Measurements from ENCODE around the gene ELANE. TPM values are rescaled to one million over a fixed set of nuclear protein-coding genes. Genes with fewer than 3 reads are reported as not detected.

ELANE gene
- total RNA-seq, 2 experiments from 2014 or later, result not detected

DNA sequence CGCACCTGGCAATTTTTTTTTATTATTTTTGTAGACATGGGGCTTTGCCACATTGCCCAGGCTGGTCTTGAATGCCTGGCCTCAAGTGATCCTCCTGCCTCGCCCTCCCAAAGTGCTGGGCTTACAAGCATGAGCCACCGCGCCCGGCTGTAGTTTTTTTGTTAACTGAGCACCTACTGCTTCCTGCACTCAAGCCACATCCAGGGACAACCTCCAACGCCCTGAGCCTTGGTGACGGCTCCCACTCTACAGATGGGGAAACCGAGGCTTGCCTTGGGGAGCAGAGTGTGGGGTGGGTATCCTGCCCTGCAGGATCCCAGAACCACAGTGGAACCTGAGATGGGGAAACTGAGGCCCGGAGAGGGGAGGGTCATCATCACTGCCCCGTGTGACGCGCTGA, 3.0 kb downstream of the ELANE start:
- Mint-ChIP-seq H3K36me3 (no peaks in the 10 kb centered on the region), H3K4me3 (no peak overlapping the region), H3K4me1 (no peaks in the 10 kb centered on the region), H3K27ac (no peak overlapping the region), H3K27me3 (peaks cover 13% of the 10 kb centered on the region), H3K9me3 (ENCODE audit: low read depth) (no peaks in the 10 kb centered on the region)
- ATAC-seq (no peak), DNase-seq (no peak)
- CTCF ChIA-PET, result interaction anchor here (1.2 to 4.8 kb wide), 2 partner anchors 8 to 129 kb away, joined by 4 to 19 read pairs; partner anchors contain the start of gene WDR18

DNA sequence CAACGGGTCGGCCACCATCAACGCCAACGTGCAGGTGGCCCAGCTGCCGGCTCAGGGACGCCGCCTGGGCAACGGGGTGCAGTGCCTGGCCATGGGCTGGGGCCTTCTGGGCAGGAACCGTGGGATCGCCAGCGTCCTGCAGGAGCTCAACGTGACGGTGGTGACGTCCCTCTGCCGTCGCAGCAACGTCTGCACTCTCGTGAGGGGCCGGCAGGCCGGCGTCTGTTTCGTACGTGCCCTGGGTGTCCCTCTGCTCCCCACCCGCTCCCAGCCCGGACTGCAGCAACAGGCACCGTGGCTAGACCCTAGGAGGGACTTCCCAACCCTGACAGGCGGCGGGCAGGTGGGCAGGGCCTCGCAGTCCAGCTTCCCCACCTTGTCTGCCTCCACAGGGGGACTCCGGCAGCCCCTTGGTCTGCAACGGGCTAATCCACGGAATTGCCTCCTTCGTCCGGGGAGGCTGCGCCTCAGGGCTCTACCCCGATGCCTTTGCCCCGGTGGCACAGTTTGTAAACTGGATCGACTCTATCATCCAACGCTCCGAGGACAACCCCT, 3.5 kb downstream of the ELANE start:
- no peak for ATAC-seq
- Mint-ChIP-seq H3K4me1 (no peaks in the 10 kb centered on the region), H3K27me3 (peaks cover 13% of the 10 kb centered on the region), H3K27ac (no peak overlapping the region), H3K4me3 (no peak overlapping the region), H3K36me3 (no peaks in the 10 kb centered on the region), H3K9me3 (ENCODE audit: low read depth) (no peaks in the 10 kb centered on the region)
- no peak for DNase-seq
- CTCF ChIA-PET, result interaction anchor here (1.2 to 5.1 kb wide), 3 partner anchors 8 to 129 kb away, joined by 4 to 43 read pairs (median 19); partner anchors contain the start of gene WDR18

DNA sequence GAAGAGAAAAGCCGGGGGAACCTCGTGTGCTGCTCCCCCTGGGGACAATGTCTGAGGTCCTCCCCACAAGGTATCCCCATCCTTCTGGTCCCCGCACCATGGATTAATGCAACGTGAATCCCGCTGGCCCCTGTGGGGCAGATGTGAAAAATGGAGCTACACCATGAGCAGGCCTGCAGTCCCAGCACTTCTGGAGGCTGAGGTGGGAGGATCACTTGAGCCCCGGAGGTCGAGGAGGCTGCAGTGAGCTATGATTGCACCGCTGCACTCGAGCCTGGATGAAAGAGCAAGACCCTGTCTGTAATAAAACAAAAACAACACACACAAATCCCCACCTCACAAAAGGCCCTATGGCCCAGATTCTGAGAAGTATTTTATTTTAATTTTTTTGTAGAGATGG, 6.2 kb downstream of the ELANE start:
- ATAC-seq (no peak), DNase-seq (no peak)
- Mint-ChIP-seq H3K4me1 (peaks cover 8% of the 10 kb centered on the region), H3K27me3 (peaks cover 13% of the 10 kb centered on the region), H3K4me3 (no peak overlapping the region), H3K36me3 (no peaks in the 10 kb centered on the region), H3K27ac (no peak overlapping the region), H3K9me3 (ENCODE audit: low read depth) (no peaks in the 10 kb centered on the region)
- CTCF ChIA-PET, result interaction anchor here (1.3 to 5.1 kb wide), 4 partner anchors 63 to 139 kb away, joined by 4 to 43 read pairs (median 12); partner anchors contain the start of gene WDR18

DNA sequence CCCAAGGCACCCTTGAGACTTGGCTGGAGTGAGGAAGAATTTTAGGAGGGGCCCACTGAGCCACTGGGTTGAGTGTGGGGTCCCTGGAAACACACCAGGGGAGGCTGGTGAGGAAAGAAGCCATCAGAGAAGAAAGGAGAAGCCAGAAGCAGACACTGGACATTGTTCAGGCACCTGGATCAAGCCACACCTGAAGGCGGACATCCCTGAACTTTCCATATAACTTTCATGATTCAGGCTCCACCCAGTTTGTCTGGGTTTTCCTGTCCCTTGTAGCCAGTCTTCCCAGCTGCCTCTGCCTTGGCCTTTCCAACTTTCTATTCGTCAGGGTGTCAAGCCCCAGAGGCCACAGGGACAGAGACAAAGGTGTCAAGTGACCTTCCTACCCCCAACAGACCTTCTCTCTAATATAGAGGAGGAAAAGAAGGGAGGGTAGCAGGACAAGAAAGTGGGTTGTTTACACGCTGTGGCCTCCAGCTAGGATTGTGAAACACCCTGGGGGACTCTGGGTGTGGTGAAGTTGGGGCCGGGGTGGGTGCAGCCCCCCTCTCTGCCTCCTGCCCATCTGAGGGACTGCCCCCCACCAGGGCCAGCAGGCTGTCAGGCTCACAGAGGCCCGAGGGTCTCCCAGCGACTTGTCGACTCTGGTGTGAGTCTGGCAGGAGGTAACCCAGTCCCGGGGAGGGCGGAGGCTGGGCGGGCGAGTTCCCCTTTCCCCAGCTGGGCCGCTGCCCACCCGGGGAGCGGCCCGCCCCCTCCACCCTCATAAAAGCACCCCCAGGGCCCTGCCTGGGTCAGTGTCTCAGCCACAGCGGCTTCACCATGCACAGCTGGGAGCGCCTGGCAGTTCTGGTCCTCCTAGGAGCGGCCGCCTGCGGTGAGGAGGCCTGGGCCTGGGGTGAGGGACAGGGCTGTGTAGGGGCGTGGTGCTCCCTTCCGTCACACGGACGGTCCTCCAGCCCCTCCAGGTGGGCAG, 7.1 kb downstream of the ELANE start, which contains the start of gene CFD:
Gene CFD (plus strand): TSS at position 797 of the 976 bp plus-strand sequence. CDS start 26 bp downstream, at position 823.
- H3K36me3 Mint-ChIP-seq, result no peaks in the 10 kb centered on the region
- H3K9me3 Mint-ChIP-seq (ENCODE audit: low read depth), result no peaks in the 10 kb centered on the region
- peaks cover 15% of the 10 kb centered on the region for H3K4me1 Mint-ChIP-seq
- CTCF ChIA-PET, result interaction anchor here (1.0 to 5.1 kb wide), 5 partner anchors 56 to 138 kb away, joined by 3 to 43 read pairs (median 4); partner anchors contain the start of gene WDR18
- peaks cover 13% of the 10 kb centered on the region for H3K27me3 Mint-ChIP-seq
- H3K4me3 Mint-ChIP-seq, result no peak within 1 kb of the TSS
- no peak for ATAC-seq
- DNase-seq, result no peak
- H3K27ac Mint-ChIP-seq, result no peak within 1 kb of the TSS

DNA sequence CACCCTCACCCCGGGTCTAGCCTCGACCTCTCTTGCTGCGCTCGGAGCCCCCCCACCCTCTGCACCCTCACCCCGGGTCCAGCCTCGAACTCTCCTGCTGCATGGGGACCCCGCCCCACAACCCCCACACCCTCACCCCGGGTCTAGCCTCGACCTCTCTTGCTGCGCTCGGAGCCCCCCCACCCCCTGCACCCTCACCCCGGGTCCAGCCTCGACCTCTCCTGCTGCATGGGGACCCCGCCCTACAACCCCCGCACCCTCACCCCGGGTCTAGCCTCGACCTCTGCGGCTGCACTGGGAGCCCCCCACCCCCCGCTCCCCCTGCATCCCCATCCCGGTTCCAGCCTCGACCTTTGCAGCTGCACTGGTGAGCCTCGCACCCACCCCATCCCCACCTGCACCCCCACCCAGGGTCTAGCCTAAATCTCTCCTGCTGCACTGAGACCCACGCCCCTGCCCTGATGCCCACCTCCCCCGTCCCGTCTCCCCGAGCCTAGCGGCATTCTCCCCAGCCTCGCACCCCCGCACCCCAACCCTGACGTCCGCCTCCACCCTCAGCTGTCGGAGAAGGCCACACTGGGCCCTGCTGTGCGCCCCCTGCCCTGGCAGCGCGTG, 9.1 kb downstream of the ELANE start:
- CTCF ChIA-PET, result interaction anchor here (5.1 kb wide), 1 partner anchor 60 kb away, joined by 43 read pairs; no protein-coding TSS in a partner anchor
- H3K27me3 Mint-ChIP-seq, result peaks cover 13% of the 10 kb centered on the region
- ATAC-seq (no peak), DNase-seq (no peak)
- H3K27ac Mint-ChIP-seq, result no peak overlapping the region
- H3K36me3 Mint-ChIP-seq, result no peaks in the 10 kb centered on the region
- peaks cover 16% of the 10 kb centered on the region for H3K4me1 Mint-ChIP-seq
- H3K9me3 Mint-ChIP-seq (ENCODE audit: low read depth), result no peaks in the 10 kb centered on the region
- H3K4me3 Mint-ChIP-seq, result no peak overlapping the region

DNA sequence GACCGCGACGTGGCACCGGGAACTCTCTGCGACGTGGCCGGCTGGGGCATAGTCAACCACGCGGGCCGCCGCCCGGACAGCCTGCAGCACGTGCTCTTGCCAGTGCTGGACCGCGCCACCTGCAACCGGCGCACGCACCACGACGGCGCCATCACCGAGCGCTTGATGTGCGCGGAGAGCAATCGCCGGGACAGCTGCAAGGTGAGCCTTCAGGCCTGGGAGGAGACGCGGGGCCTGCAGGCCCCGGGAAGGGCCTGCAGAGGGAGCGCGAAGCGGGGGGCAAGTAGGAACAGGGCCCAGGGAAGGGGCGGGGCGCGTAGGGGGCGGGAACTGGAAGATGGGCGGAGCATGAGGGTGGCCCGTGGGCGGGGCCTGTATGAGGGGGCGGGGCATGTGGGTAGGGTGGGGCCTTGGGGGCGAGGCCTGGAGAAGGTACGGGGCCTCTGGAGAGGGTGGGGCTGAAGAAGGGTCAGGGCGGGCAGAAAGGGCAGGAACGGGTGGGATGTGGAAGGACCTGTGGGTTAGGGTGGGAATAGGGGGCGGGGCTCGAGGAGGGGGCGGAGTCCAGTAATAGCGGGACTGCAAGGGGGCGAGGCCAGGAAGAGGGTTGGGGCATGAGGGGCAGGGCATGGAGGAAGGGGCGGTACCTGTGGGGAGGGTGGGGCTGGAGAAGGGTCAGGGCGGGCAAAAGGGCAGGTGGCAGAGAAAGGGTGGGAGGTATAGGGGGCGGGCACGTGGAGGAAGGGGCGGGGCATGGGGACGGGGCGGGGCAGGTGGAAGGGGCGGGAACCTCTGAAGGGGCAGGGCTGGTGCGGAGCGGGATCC, 9.9 kb downstream of the ELANE start:
- no peak overlapping the region for H3K4me3 Mint-ChIP-seq
- CTCF ChIA-PET, result interaction anchor here (0.7 to 4.4 kb wide), 6 partner anchors 31 to 379 kb away, joined by 3 to 85 read pairs (median 18); partner anchors contain the start of genes ATP5F1D, KISS1R, MED16 and R3HDM4
- peak; percentile 40 for ATAC-seq
- no peaks in the 10 kb centered on the region for H3K36me3 Mint-ChIP-seq
- DNase-seq, result peak; percentile 84
- peaks cover 16% of the 10 kb centered on the region for H3K4me1 Mint-ChIP-seq
- H3K27me3 Mint-ChIP-seq, result peaks cover 13% of the 10 kb centered on the region
- H3K27ac Mint-ChIP-seq, result peak overlapping the region; percentile 67
- no peaks in the 10 kb centered on the region for H3K9me3 Mint-ChIP-seq (ENCODE audit: low read depth)

DNA sequence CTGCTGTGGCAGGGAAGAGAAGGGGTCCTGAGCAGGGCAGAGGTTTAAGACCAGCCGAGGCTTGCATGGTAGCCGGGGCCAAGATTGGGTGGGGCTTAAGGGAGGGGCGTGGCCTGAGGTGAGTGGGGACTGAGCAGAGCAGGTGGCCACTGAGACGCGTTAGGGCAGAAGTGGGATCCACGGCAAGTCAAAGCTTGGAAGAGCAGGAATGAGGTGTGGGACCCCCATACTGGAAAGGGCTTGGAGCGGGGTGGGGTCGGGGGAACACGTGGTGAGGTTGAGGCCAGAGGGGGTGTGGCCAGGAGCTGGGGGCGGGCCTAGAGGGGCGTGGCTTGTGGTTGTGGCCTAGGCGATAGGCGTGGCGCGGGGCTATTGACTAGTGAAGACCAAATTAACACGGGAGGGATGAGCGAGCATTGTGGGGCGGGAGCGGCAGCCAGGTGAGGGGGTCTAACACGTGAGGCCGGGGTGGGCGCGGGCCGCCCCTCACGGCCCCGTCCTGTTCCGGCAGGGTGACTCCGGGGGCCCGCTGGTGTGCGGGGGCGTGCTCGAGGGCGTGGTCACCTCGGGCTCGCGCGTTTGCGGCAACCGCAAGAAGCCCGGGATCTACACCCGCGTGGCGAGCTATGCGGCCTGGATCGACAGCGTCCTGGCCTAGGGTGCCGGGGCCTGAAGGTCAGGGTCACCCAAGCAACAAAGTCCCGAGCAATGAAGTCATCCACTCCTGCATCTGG, 10.6 kb downstream of the ELANE start:
- Mint-ChIP-seq H3K27ac (peak overlapping the region; percentile 67), H3K36me3 (peaks cover 3% of the 10 kb centered on the region), H3K4me1 (peaks cover 16% of the 10 kb centered on the region), H3K27me3 (peaks cover 13% of the 10 kb centered on the region), H3K4me3 (peak overlapping the region; percentile 70), H3K9me3 (ENCODE audit: low read depth) (no peaks in the 10 kb centered on the region)
- peak; percentile 61 for ATAC-seq
- CTCF ChIA-PET, result interaction anchor here (0.7 to 4.4 kb wide), 21 partner anchors 9 to 379 kb away, joined by 3 to 85 read pairs (median 6); partner anchors contain the start of genes ATP5F1D, KISS1R, MED16 and R3HDM4
- DNase-seq, result peak; percentile 90

DNA sequence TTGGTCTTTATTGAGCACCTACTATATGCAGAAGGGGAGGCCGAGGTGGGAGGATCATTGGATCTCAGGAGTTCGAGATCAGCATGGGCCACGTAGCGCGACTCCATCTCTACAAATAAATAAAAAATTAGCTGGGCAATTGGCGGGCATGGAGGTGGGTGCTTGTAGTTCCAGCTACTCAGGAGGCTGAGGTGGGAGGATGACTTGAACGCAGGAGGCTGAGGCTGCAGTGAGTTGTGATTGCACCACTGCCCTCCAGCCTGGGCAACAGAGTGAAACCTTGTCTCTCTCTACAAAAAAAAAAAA, 11.2 kb downstream of the ELANE start:
- H3K4me1 Mint-ChIP-seq, result peaks cover 16% of the 10 kb centered on the region
- H3K27me3 Mint-ChIP-seq, result peaks cover 13% of the 10 kb centered on the region
- peak overlapping the region; percentile 88 for H3K27ac Mint-ChIP-seq
- DNase-seq (no peak), ATAC-seq (no peak)
- CTCF ChIA-PET, result interaction anchor here (0.6 to 4.4 kb wide), 29 partner anchors 8 to 378 kb away, joined by 3 to 85 read pairs (median 4); partner anchors contain the start of genes ATP5F1D, KISS1R, MED16 and R3HDM4
- no peaks in the 10 kb centered on the region for H3K9me3 Mint-ChIP-seq (ENCODE audit: low read depth)
- H3K36me3 Mint-ChIP-seq, result peaks cover 3% of the 10 kb centered on the region
- peak overlapping the region; percentile 70 for H3K4me3 Mint-ChIP-seq

DNA sequence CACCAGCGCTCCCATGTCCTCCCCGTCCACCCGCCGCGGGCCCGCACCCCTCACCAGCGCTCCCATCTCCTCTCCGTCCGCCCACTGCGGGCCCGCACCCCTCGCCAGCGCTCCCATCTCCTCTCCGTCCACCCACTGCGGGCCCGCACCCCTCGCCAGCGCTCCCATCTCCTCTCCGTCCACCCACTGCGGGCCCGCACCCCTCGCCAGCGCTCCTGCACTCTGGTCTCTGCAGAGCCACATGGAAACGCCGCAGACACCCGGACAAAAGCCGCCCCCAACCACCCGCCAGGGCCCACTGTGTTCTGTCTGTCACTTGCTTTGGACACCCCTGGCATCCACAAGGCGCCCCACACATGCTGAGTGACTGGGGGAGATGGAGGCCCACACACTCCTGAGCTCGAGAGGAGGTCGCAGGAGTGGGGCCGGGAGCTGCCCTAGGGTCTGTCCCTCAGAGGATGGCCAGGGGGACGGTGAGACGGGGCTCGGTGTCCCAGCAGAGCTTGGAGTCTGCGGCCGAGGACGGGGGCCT, 14.7 kb downstream of the ELANE start:
- ATAC-seq, result no peak
- DNase-seq, result no peak
- no peaks in the 10 kb centered on the region for H3K9me3 Mint-ChIP-seq (ENCODE audit: low read depth)
- H3K27me3 Mint-ChIP-seq, result no peaks in the 10 kb centered on the region
- no peak overlapping the region for H3K27ac Mint-ChIP-seq
- H3K4me3 Mint-ChIP-seq, result no peak overlapping the region
- peaks cover 18% of the 10 kb centered on the region for H3K4me1 Mint-ChIP-seq
- CTCF ChIA-PET, result no interaction called here
- H3K36me3 Mint-ChIP-seq, result peaks cover 8% of the 10 kb centered on the region

DNA sequence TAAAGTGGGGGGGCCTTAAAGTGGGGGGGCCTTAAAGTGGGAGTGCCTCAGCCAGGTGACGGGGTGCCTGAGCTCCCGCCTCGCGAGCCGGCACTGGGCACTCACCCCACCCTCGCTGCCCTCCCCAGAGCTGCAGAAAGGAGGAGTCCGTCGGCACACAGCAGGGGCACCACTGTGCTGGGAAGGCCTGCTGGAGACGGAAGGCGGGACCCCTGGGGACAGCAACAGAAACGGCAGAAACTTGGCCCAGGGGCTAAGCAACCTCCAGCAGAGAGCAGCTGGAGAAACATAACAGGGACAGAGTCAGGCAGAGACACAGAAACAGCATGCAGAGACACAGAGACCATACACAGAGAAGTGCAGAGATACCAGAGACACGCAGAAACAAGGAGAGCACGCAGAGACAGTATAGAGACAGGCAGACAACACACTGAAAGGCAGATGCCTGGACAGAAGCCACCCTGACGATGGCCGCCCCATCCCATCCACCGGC, 15.2 kb downstream of the ELANE start:
- DNase-seq (no peak), ATAC-seq (no peak)
- CTCF ChIA-PET, result no interaction called here
- Mint-ChIP-seq H3K27ac (no peak overlapping the region), H3K4me3 (no peak overlapping the region), H3K4me1 (peaks cover 22% of the 10 kb centered on the region), H3K27me3 (no peaks in the 10 kb centered on the region), H3K9me3 (ENCODE audit: low read depth) (no peaks in the 10 kb centered on the region), H3K36me3 (peaks cover 8% of the 10 kb centered on the region)

DNA sequence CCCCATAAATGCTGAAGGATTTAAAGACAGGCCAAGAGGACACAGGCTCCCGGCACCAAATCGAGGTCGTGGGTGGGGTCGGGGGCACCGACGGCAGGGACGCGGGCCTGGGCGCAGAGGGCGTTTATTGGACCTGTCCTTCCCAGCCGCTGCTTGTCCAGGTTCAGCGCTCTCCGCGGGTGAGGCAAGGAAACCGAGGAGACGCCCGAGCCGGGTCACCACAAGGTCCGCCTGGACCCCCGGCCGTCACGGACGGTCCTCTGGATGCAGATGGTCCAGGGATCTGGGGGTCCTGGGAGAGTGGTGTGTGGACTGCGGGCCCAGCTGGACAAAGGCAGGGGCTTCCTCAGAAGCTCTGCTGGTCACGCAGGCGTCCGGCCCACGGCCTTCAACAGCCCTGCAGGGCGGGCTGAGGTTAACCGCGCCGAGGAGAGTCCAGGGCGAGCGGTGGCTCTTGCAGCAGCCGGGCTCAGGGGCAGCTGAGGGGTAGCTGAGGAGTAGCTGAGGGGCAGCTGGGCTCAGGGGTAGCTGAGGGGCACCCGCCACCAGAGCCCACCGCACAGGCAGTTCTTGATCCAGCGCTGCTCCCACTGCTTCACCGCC, 15.9 kb downstream of the ELANE start:
- Mint-ChIP-seq H3K4me1 (peaks cover 21% of the 10 kb centered on the region), H3K9me3 (ENCODE audit: low read depth) (no peaks in the 10 kb centered on the region), H3K36me3 (peaks cover 8% of the 10 kb centered on the region), H3K4me3 (no peak overlapping the region), H3K27me3 (no peaks in the 10 kb centered on the region), H3K27ac (no peak overlapping the region)
- DNase-seq (no peak), ATAC-seq (no peak)
- CTCF ChIA-PET, result no interaction called here
